Liver (tissue), 9 donors: ENCODE results near the gene HIVEP3. TPM values are rescaled to one million over a fixed set of nuclear protein-coding genes. Genes with fewer than 3 reads are reported as not detected.

ENCODE experiments used
- DNase-seq: peaks from one replicate; pipeline ENCODE4 v3.0.0-alpha.2; 2017; ENCODE audit warnings: low spot score
- H3K27ac ChIP-seq, 2 donors: one replicate each; pipeline ENCODE4 v1.7.0; 2013; ENCODE audit warnings: inconsistent platforms in 2 of 2, low read length in 2 of 2, control low read depth in 1 of 2, low read depth in 1 of 2, mild to moderate bottlenecking in 1 of 2
- H3K27me3 ChIP-seq, 4 donors: one replicate each; pipeline versions ENCODE4 v1.6.1 to v1.7.0; 2013; ENCODE audit warnings: low read length in 3 of 4, inconsistent platforms in 1 of 4, mild to moderate bottlenecking in 1 of 4, moderate library complexity in 1 of 4; ENCODE audit not compliant: control insufficient read depth in 4 of 4, insufficient read depth in 4 of 4
- H3K36me3 ChIP-seq, 4 donors: one replicate each; pipeline versions ENCODE4 v1.6.1 to v1.7.0; 2013; ENCODE audit warnings: low read length in 3 of 4, mild to moderate bottlenecking in 3 of 4, low read depth in 1 of 4, moderate library complexity in 1 of 4; ENCODE audit not compliant: control insufficient read depth in 4 of 4, insufficient read depth in 3 of 4
- H3K4me1 ChIP-seq, 4 donors: one replicate each; pipeline versions ENCODE4 v1.6.1 to v1.7.0; 2013; ENCODE audit warnings: low read length in 3 of 4, mild to moderate bottlenecking in 3 of 4, moderate library complexity in 1 of 4; ENCODE audit not compliant: control insufficient read depth in 4 of 4, insufficient read depth in 4 of 4
- H3K4me3 ChIP-seq, 3 donors: one replicate each; pipeline versions ENCODE4 v1.6.1 to v1.7.0; 2013; ENCODE audit warnings: low read length in 3 of 3, control low read depth in 1 of 3, low read depth in 1 of 3, mild to moderate bottlenecking in 1 of 3
- H3K9ac ChIP-seq, 2 donors: one replicate each; pipeline ENCODE4 v1.7.0; 2013; ENCODE audit warnings: low read length in 2 of 2, mild to moderate bottlenecking in 2 of 2, moderate library complexity in 2 of 2, control low read depth in 1 of 2, low read depth in 1 of 2
- H3K9me3 ChIP-seq, 4 donors: one replicate each; pipeline versions ENCODE4 v1.6.1 to v1.7.0; 2013; ENCODE audit warnings: low read length in 3 of 4; ENCODE audit not compliant: control insufficient read depth in 4 of 4
- EGR1 ChIP-seq, 2 donors: IDR thresholded peaks; 2 replicates each; pipeline ENCODE4 v1.6.1; 2016 to 2018; ENCODE audit warnings: antibody characterized with exemption in 2 of 2, low read depth in 2 of 2
- FOXA2 ChIP-seq: IDR thresholded peaks from 2 replicates; pipeline ENCODE4 v1.6.1; 2016; ENCODE audit warnings: antibody characterized with exemption
- GABPA ChIP-seq, 2 donors: IDR thresholded peaks in 1 of 2; conservative IDR thresholded peaks in 1 of 2; 2 replicates each; pipeline ENCODE4 v1.6.1; 2016; ENCODE audit warnings: antibody characterized with exemption in 2 of 2, mild to moderate bottlenecking in 1 of 2, moderate library complexity in 1 of 2
- HNF4G ChIP-seq: IDR thresholded peaks from 2 replicates; pipeline ENCODE4 v1.6.1; 2016; ENCODE audit warnings: antibody characterized with exemption
- NR2F2 ChIP-seq: IDR thresholded peaks from 2 replicates; pipeline ENCODE4 v1.6.1; 2016; ENCODE audit warnings: antibody characterized with exemption
- RAD21 ChIP-seq, 2 donors: IDR thresholded peaks; 2 replicates each; pipeline ENCODE4 v1.6.1; 2016; ENCODE audit warnings: antibody characterized with exemption in 2 of 2, mild to moderate bottlenecking in 2 of 2
- SP1 ChIP-seq: IDR thresholded peaks from 2 replicates; pipeline ENCODE4 v1.6.1; 2018; ENCODE audit warnings: antibody characterized with exemption, mild to moderate bottlenecking
- TAF1 ChIP-seq: conservative IDR thresholded peaks from 2 replicates; pipeline ENCODE4 v1.6.1; 2016; ENCODE audit warnings: antibody characterized with exemption, mild to moderate bottlenecking
- YY1 ChIP-seq: IDR thresholded peaks from 2 replicates; pipeline ENCODE4 v1.6.1; 2016; ENCODE audit warnings: antibody characterized with exemption, mild to moderate bottlenecking
- WGBS: extraction: QIAGEN DNeasy Blood & Tissue Kit; methylation state at CpG from one replicate; pipeline ENCODE4 v1.1.7; 2013; 5-methylcytosine and 5-hydroxymethylcytosine counted together
- polyA plus RNA-seq, 2 donors: library from polyadenylated mRNA; stranded (reverse) in 1 of 2; unstranded in 1 of 2; fragments of 200-250 nt in 1 of 2; fragments of >200 nt in 1 of 2; fragmentation: Nextera tagmentation in 1 of 2; extraction: Ambion mirVana in 1 of 2; gene quantifications; one replicate each; pipeline versions ENCODE4 v1.2.1 to v1.2.3, GENCODE V29; 2013 to 2015
- total RNA-seq, 2 donors: library from RNA; depleted of rRNA; stranded (reverse); fragments of >200 nt; gene quantifications; one replicate each; pipeline ENCODE4 v1.2.3, GENCODE V29; 2014
- TF ChIP-seq, protein P1 (sequence below): IDR thresholded peaks from 2 replicates; pipeline ENCODE4 v1.6.1; 2016; ENCODE audit warnings: antibody characterized with exemption
- TF ChIP-seq, protein P2 (sequence below): IDR thresholded peaks from 2 replicates; pipeline ENCODE4 v1.6.1; 2016; ENCODE audit warnings: antibody characterized with exemption
- TF ChIP-seq, protein P3 (sequence below): fragments of 150-350 bp; IDR thresholded peaks from 2 replicates; pipeline ENCODE4 v1.5.1; 2017; ENCODE audit warnings: improper control_type of control experiment, low read depth, low read length; ENCODE audit not compliant: missing input control
- TF ChIP-seq, protein P4 (sequence below): IDR thresholded peaks from 2 replicates; pipeline ENCODE4 v1.6.1; 2016; ENCODE audit warnings: antibody characterized with exemption
- donor health status: healthy.
- donor health status: healthy.
- donor health status: healthy.
- donor health status: healthy.
- donor health status: healthy.

Gene HIVEP3
- total and polyA plus RNA-seq, 4 donors: 0.93 to 1.6 (median 1.4) TPM

DNA sequence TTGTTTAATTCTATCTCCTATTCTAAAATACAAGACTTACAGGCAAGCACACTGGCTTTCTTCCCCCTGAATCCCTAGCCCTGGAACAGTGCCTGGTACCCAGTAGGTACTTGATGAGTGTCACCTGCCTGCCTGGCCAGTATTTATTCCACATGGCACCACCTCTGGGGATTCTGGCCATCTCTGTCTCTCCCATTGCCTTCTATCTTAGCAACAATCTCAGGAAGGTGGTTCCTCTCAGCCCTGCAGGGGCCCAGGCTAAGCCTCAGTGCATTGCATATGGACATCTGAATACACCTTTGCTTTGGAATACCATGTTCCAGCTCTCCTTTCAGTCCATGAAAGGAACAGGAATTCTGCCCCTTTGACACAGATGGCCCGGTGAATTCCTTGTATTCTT, 81.0 kb downstream of the HIVEP3 start:
- WGBS: 94% methylated on average over 1 of the region's 1 CpG
- no peaks in the 10 kb centered on the region for H3K27me3 ChIP-seq
- no peak for DNase-seq
- H3K4me1 ChIP-seq: no peaks in the 10 kb centered on the region
- H3K27ac ChIP-seq: no peak overlapping the region
- H3K9me3 ChIP-seq: no peaks in the 10 kb centered on the region
- no peak for TF ChIP-seq TAF1
- TF ChIP-seq, protein P1, sequence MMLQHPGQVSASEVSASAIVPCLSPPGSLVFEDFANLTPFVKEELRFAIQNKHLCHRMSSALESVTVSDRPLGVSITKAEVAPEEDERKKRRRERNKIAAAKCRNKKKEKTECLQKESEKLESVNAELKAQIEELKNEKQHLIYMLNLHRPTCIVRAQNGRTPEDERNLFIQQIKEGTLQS: no peak
- H3K4me3 ChIP-seq: no peak overlapping the region
- no peak overlapping the region for H3K9ac ChIP-seq
- no peaks in the 10 kb centered on the region for H3K36me3 ChIP-seq

DNA sequence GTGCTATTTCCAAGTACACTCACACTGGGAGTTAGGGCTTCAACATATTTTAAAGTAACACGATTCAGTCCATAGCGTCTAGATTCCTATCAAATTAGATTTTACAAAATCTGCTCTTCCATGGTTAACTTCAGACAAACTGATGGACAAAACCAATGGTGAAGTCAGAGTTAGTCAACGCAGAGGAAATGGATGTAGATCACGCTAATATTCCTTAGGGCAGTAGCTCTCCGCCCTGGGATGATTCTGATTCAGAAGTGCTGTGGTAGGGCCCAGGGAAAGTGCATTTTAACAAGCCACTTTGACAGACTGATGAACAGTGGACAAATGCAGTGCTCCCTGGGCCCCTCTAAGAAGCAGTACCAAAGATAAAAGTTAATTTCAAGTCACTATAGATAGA, 83.2 kb downstream of the HIVEP3 start:
- Histone ChIP-seq H3K27me3 (no peaks in the 10 kb centered on the region), H3K4me1 (no peaks in the 10 kb centered on the region), H3K4me3 (no peak overlapping the region), H3K27ac (no peak overlapping the region), H3K36me3 (no peaks in the 10 kb centered on the region), H3K9me3 (no peaks in the 10 kb centered on the region), H3K9ac (no peak overlapping the region)
- WGBS: 98% methylated on average over 5 of the region's 5 CpGs
- TF ChIP-seq NR2F2 (no peak), FOXA2 (no peak), EGR1 (IDR thresholded peaks at IDR 0.05; ENCODE audit: low read depth in 2 of 2) (no peak), HNF4G (no peak), RAD21 (IDR thresholded peaks at IDR 0.05) (no peak)
- TF ChIP-seq, protein P2, sequence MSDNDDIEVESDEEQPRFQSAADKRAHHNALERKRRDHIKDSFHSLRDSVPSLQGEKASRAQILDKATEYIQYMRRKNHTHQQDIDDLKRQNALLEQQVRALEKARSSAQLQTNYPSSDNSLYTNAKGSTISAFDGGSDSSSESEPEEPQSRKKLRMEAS: no peak
- TF ChIP-seq, protein P3, sequence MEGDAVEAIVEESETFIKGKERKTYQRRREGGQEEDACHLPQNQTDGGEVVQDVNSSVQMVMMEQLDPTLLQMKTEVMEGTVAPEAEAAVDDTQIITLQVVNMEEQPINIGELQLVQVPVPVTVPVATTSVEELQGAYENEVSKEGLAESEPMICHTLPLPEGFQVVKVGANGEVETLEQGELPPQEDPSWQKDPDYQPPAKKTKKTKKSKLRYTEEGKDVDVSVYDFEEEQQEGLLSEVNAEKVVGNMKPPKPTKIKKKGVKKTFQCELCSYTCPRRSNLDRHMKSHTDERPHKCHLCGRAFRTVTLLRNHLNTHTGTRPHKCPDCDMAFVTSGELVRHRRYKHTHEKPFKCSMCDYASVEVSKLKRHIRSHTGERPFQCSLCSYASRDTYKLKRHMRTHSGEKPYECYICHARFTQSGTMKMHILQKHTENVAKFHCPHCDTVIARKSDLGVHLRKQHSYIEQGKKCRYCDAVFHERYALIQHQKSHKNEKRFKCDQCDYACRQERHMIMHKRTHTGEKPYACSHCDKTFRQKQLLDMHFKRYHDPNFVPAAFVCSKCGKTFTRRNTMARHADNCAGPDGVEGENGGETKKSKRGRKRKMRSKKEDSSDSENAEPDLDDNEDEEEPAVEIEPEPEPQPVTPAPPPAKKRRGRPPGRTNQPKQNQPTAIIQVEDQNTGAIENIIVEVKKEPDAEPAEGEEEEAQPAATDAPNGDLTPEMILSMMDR: no peak
- DNase-seq: no peak

DNA sequence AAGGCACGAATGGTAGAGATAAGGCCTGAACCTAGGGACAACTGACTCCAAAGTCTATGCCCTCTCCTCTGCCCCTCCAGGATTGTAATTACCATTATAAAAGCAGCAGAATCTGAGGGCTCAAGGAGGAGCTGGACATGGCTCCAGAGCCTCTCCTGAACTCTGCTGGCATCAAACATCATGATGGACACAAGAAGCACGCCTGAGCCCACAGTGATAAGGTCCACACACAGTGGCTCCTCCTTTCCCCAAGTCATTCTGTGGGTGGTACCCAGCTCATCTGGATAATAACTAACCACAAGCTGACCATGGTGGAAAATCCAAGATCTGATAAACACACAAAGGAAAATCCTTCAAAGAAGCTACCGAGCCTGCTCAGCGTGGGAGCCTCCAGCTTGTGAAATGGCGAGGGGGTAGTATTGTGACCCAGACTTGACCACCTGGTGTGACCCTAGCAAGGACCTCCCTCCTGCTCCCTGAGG, 85.2 kb downstream of the HIVEP3 start:
- TF ChIP-seq, protein P4, sequence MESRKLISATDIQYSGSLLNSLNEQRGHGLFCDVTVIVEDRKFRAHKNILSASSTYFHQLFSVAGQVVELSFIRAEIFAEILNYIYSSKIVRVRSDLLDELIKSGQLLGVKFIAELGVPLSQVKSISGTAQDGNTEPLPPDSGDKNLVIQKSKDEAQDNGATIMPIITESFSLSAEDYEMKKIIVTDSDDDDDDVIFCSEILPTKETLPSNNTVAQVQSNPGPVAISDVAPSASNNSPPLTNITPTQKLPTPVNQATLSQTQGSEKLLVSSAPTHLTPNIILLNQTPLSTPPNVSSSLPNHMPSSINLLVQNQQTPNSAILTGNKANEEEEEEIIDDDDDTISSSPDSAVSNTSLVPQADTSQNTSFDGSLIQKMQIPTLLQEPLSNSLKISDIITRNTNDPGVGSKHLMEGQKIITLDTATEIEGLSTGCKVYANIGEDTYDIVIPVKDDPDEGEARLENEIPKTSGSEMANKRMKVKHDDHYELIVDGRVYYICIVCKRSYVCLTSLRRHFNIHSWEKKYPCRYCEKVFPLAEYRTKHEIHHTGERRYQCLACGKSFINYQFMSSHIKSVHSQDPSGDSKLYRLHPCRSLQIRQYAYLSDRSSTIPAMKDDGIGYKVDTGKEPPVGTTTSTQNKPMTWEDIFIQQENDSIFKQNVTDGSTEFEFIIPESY: no peak
- TF ChIP-seq, protein P1: no peak
- TF ChIP-seq YY1: no peak
- TF ChIP-seq RAD21 (IDR thresholded peaks at IDR 0.05): no peak
- no peak for TF ChIP-seq EGR1 (IDR thresholded peaks at IDR 0.05; ENCODE audit: low read depth in 2 of 2)
- no peak for TF ChIP-seq SP1
- no peak for TF ChIP-seq GABPA (IDR thresholded peaks at IDR 0.05 in 1 of 2, conservative IDR thresholded peaks at IDR 0.05 in 1 of 2)
- TF ChIP-seq TAF1: no peak
- WGBS: 93% methylated on average over 5 of the region's 5 CpGs
- Histone ChIP-seq H3K4me3 (no peak overlapping the region), H3K36me3 (no peaks in the 10 kb centered on the region), H3K27ac (no peak overlapping the region), H3K27me3 (no peaks in the 10 kb centered on the region), H3K4me1 (no peaks in the 10 kb centered on the region), H3K9me3 (no peaks in the 10 kb centered on the region), H3K9ac (no peak overlapping the region)
- no peak for DNase-seq
